ENCODE data around the gene TMEM121B.

DNA sequence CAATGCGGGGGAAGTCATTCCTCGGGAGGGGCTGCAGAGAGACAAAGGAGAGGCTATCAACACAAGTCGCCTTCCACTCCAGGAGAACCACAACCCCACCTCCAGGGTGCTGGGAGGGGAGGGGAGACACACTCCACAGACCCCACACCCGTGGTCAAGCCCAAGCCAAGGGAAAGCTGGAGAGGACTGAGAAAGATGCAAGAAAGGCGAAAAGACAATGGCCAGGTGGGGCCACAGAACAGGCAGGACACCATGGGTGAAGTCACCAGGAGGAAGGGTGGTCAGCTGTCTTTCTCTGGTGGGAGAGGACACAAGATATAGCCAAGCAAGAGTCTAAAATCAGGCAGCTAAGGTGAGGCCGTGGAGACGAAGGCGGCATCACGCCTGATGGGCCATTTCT, 21.9 kb upstream of the TMEM121B start:
- TF ChIP-seq CTCF (conservative IDR thresholded peaks at IDR 0.05; ENCODE audit: low read depth in 2 of 2) (no peak), ZNF331 (CRISPR knock-in tag; IDR thresholded peaks at IDR 0.05; ENCODE audit: low read depth) (no peak), POLR2AphosphoS5 (IDR thresholded peaks at IDR 0.05; ENCODE audit: low read depth) (no peak)

Measured in GM23338 (cell line).